OCI-LY1 (cell line): ENCODE data around the gene TNP1.

Source experiments
- H2AFZ ChIP-seq: fragments of 200-600 bp; sonication (generic), shearing (Covaris generic); 2 replicates; pipeline ENCODE4 v1.6.0; 2014; ENCODE audit warnings: antibody characterized with exemption, mild to moderate bottlenecking, low read length
- H3F3A ChIP-seq: fragments of 200-600 bp; sonication (generic), shearing (Covaris generic); 2 replicates; pipeline ENCODE4 v1.6.0; 2014; ENCODE audit warnings: mild to moderate bottlenecking, antibody characterized with exemption, low read length, moderate library complexity; ENCODE audit not compliant: insufficient read depth
- H3K27ac ChIP-seq: fragments of 200-600 bp; sonication (generic); 2 replicates; pipeline ENCODE4 v1.5.1; 2014; ENCODE audit warnings: low read length, mixed run types, mild to moderate bottlenecking, low read depth; ENCODE audit not compliant: poor library complexity, severe bottlenecking
- H3K27me3 ChIP-seq: fragments of 200-600 bp; sonication (generic); 2 replicates; pipeline ENCODE4 v1.6.0; 2014; ENCODE audit warnings: antibody characterized with exemption, mild to moderate bottlenecking, low read length, moderate library complexity; ENCODE audit not compliant: insufficient read depth
- H3K36me3 ChIP-seq: fragments of 200-600 bp; sonication (generic); 2 replicates; pipeline ENCODE4 v1.6.1; 2014; ENCODE audit warnings: mild to moderate bottlenecking, antibody characterized with exemption, low read length, moderate library complexity, mixed read lengths; ENCODE audit not compliant: insufficient read depth
- H3K4me1 ChIP-seq: fragments of 200-600 bp; sonication (generic); 2 replicates; pipeline ENCODE4 v1.5.1; 2014; ENCODE audit warnings: mild to moderate bottlenecking, low read length, moderate library complexity; ENCODE audit not compliant: insufficient read depth, severe bottlenecking
- H3K4me2 ChIP-seq: fragments of 200-600 bp; sonication (generic), shearing (Covaris generic); 2 replicates; pipeline ENCODE4 v1.6.1; 2014; ENCODE audit warnings: low read length
- H3K4me3 ChIP-seq: fragments of 200-600 bp; sonication (generic); 2 replicates; pipeline ENCODE4 v1.5.1; 2014; ENCODE audit warnings: low read length, low read depth, mild to moderate bottlenecking, mixed read lengths; ENCODE audit not compliant: poor library complexity, severe bottlenecking
- H3K79me2 ChIP-seq: fragments of 200-600 bp; shearing (Covaris generic); 2 replicates; pipeline ENCODE4 v1.6.1; 2016; ENCODE audit warnings: mixed run types, low read length, mixed read lengths; ENCODE audit not compliant: insufficient read depth
- H3K9ac ChIP-seq: fragments of 200-600 bp; sonication (generic), shearing (Covaris generic); 2 replicates; pipeline ENCODE4 v1.6.1; 2014; ENCODE audit warnings: mild to moderate bottlenecking, low read length, mixed read lengths
- H3K9me2 ChIP-seq: fragments of 200-600 bp; sonication (generic), shearing (Covaris generic); 2 replicates; pipeline ENCODE4 v1.6.1; 2014; ENCODE audit warnings: low read depth, mild to moderate bottlenecking, low read length, mixed read lengths
- H3K9me3 ChIP-seq: fragments of 200-600 bp; shearing (Covaris generic); 2 replicates; pipeline ENCODE4 v1.6.1; 2014; ENCODE audit warnings: low read length, mixed read lengths
- H4K20me1 ChIP-seq: fragments of 200-600 bp; sonication (generic), shearing (Covaris generic); 2 replicates; pipeline ENCODE4 v1.6.0; 2016; ENCODE audit warnings: mild to moderate bottlenecking, low read length; ENCODE audit not compliant: insufficient read depth
- CTCF ChIP-seq: fragments of 200-600 bp; sonication (generic), shearing (Covaris generic); IDR thresholded peaks from 2 replicates; pipeline ENCODE4 v1.5.1; 2017; ENCODE audit warnings: mild to moderate bottlenecking, antibody characterized with exemption, low read length, moderate library complexity, mixed read lengths
- EZH2 ChIP-seq: fragments of 200-600 bp; sonication (generic), shearing (Covaris generic); IDR thresholded peaks from 2 replicates; pipeline ENCODE4 v1.8.0; 2017; ENCODE audit warnings: borderline replicate concordance, mixed run types, mild to moderate bottlenecking, antibody characterized with exemption, low read length, moderate library complexity, mixed read lengths

Gene TNP1

GRCh38 chr2:216880509-216881184 is 20.8 kb upstream of the TNP1 start:
- Histone ChIP-seq H3K79me2 (no peaks in the 10 kb centered on the region), H3K36me3 (no peaks in the 10 kb centered on the region), H4K20me1 (no peaks in the 10 kb centered on the region), H3K9me3 (no peaks in the 10 kb centered on the region), H3F3A (no peaks in the 10 kb centered on the region), H3K27ac (no peak overlapping the region), H3K27me3 (no peaks in the 10 kb centered on the region), H3K4me2 (no peak overlapping the region), H2AFZ (no peak overlapping the region), H3K4me1 (no peaks in the 10 kb centered on the region), H3K9ac (no peak overlapping the region), H3K9me2 (no peaks in the 10 kb centered on the region), H3K4me3 (no peak overlapping the region)
- TF ChIP-seq CTCF (no peak), EZH2 (no peak)

GRCh38 chr2:216879727-216880508 is 20.1 kb upstream of the TNP1 start:
- Histone ChIP-seq H3K36me3 (no peaks in the 10 kb centered on the region), H3K79me2 (no peaks in the 10 kb centered on the region), H4K20me1 (no peaks in the 10 kb centered on the region), H3K4me2 (no peak overlapping the region), H3K4me3 (no peak overlapping the region), H3F3A (no peaks in the 10 kb centered on the region), H3K9me3 (no peaks in the 10 kb centered on the region), H3K4me1 (no peaks in the 10 kb centered on the region), H3K9me2 (no peaks in the 10 kb centered on the region), H3K27ac (no peak overlapping the region), H2AFZ (no peak overlapping the region), H3K27me3 (no peaks in the 10 kb centered on the region), H3K9ac (no peak overlapping the region)
- TF ChIP-seq EZH2 (no peak), CTCF (no peak)

- no peaks in the 10 kb centered on the region for H3K79me2 ChIP-seq
- no peak overlapping the region for H3K4me2 ChIP-seq
- H3K9ac ChIP-seq = no peak overlapping the region
- H3F3A ChIP-seq = no peaks in the 10 kb centered on the region
- no peak overlapping the region for H3K4me3 ChIP-seq
- no peaks in the 10 kb centered on the region for H4K20me1 ChIP-seq
- no peaks in the 10 kb centered on the region for H3K27me3 ChIP-seq
- H2AFZ ChIP-seq = no peak overlapping the region
- no peaks in the 10 kb centered on the region for H3K9me3 ChIP-seq
- no peaks in the 10 kb centered on the region for H3K36me3 ChIP-seq
- H3K4me1 ChIP-seq = no peaks in the 10 kb centered on the region
- H3K27ac ChIP-seq = no peak overlapping the region
- TF ChIP-seq CTCF (no peak), EZH2 (no peak)
- no peaks in the 10 kb centered on the region for H3K9me2 ChIP-seq
Measured at GRCh38 chr2:216878072-216878471, 18.2 kb upstream of the TNP1 start.
